ENCODE data around the gene SLC9A7.

GRCh38 chrX:46665232-46666152 is 93.4 kb downstream of the SLC9A7 start:
- TF ChIP-seq CTCF (conservative IDR thresholded peaks at IDR 0.05; ENCODE audit: low read length) (no peak), EZH2phosphoT487 (IDR thresholded peaks at IDR 0.05; ENCODE audit: borderline replicate concordance) (no peak)

Measured in Loucy (cell line).